ENCODE results near the gene COL4A2.

GRCh38 chr13:110280231-110280813 lies 26.8 kb upstream of the COL4A2 start:
- TF ChIP-seq CTCF (IDR thresholded peaks at IDR 0.05; ENCODE audit: insufficient read depth, low read depth, low read length) = no peak
- no peak for TF ChIP-seq EZH2 (IDR thresholded peaks at IDR 0.05; ENCODE audit: insufficient read depth, low read length)

Measured in astrocyte (in vitro differentiated cells and primary cell).